Mesodermal cell (in vitro differentiated cells): ENCODE data around the gene NPR1. TPM values are rescaled to one million over a fixed set of nuclear protein-coding genes. Genes with fewer than 3 reads are reported as not detected.

Experiments used
- H3K27ac ChIP-seq: 2 replicates; pipeline ENCODE4 v1.7.0; 2013; ENCODE audit warnings: mild to moderate bottlenecking, low read depth, low read length, moderate library complexity; ENCODE audit not compliant: severe bottlenecking
- H3K36me3 ChIP-seq: 2 replicates; pipeline ENCODE4 v1.7.1; 2013; ENCODE audit warnings: mild to moderate bottlenecking, low read length, moderate library complexity; ENCODE audit not compliant: control insufficient read depth, insufficient read depth
- H3K4me1 ChIP-seq: one replicate; pipeline ENCODE4 v1.7.1; 2013; ENCODE audit warnings: mild to moderate bottlenecking, low read length; ENCODE audit not compliant: insufficient read depth, control insufficient read depth, poor library complexity, severe bottlenecking
- H3K4me3 ChIP-seq: 2 replicates; pipeline ENCODE4 v1.7.0; 2013; ENCODE audit warnings: low read length, control low read depth, mild to moderate bottlenecking; ENCODE audit not compliant: insufficient read depth, poor library complexity, severe bottlenecking; ENCODE audit errors: extremely low read depth
- H3K9me3 ChIP-seq: 2 replicates; pipeline ENCODE4 v1.7.1; 2013; ENCODE audit warnings: mild to moderate bottlenecking, low read length, moderate library complexity; ENCODE audit not compliant: control insufficient read depth
- WGBS, 2 experiments: methylation state at CpG; one replicate each; pipeline ENCODE4 v1.1.5; 2013; ENCODE audit warnings: missing lambda C conversion rate in 2 of 2; ENCODE audit not compliant: insufficient coverage in 2 of 2; 5-methylcytosine and 5-hydroxymethylcytosine counted together
- polyA plus RNA-seq, 2 experiments: library from polyadenylated mRNA; stranded (reverse); fragments of 50-300 nt; gene quantifications; one replicate each; pipeline ENCODE4 v1.2.3, GENCODE V29; 2013

Gene NPR1
- polyA plus RNA-seq (2013, experiment 1 of 2) = 7.4 TPM
- 5.7 TPM for polyA plus RNA-seq (2013, experiment 2 of 2)

DNA sequence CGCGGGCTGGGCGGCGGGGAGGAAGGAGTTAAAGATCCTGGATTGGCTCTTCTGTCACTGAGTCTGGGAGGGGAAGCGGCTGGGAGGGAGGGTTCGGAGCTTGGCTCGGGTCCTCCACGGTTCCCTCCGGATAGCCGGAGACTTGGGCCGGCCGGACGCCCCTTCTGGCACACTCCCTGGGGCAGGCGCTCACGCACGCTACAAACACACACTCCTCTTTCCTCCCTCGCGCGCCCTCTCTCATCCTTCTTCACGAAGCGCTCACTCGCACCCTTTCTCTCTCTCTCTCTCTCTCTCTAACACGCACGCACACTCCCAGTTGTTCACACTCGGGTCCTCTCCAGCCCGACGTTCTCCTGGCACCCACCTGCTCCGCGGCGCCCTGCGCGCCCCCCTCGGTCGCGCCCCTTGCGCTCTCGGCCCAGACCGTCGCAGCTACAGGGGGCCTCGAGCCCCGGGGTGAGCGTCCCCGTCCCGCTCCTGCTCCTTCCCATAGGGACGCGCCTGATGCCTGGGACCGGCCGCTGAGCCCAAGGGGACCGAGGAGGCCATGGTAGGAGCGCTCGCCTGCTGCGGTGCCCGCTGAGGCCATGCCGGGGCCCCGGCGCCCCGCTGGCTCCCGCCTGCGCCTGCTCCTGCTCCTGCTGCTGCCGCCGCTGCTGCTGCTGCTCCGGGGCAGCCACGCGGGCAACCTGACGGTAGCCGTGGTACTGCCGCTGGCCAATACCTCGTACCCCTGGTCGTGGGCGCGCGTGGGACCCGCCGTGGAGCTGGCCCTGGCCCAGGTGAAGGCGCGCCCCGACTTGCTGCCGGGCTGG, at the start of gene NPR1:
Gene NPR1, plus strand, starts transcription at position 170 of the 818 bp plus-strand sequence. Its CDS starts 421 bp downstream, at position 591.
- Histone ChIP-seq H3K27ac (no peak within 1 kb of the TSS), H3K36me3 (no peaks in the 10 kb centered on the region), H3K4me1 (no peaks in the 10 kb centered on the region), H3K9me3 (no peaks in the 10 kb centered on the region), H3K4me3 (peak within 1 kb of the TSS; percentile 46)
- 0 to 1% methylated on average over 57 to 77 of the region's 78 CpGs for WGBS, 2 experiments

DNA sequence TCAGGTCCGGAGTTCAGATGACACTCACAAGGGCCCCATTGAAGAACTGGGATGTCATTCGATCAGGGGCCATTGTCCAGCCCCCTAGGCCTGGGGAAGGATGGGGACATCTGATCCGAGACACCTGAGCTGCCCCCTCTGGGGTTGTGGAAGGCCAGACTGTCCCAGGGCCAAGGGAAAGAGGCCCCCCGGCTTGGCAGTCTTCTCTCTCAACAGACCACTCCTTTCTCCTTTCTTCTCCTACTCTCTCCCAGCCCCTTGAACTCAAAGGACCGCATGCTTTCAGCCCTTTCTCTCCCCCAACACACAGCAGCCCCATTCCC, 49.2 kb upstream of the NPR1 start:
- Histone ChIP-seq H3K4me3 (no peak overlapping the region), H3K4me1 (peaks cover 28% of the 10 kb centered on the region), H3K9me3 (no peaks in the 10 kb centered on the region), H3K27ac (no peak overlapping the region), H3K36me3 (peaks cover 19% of the 10 kb centered on the region)
- WGBS, 2 experiments = 79 to 88% methylated on average over 3 to 4 of the region's 5 CpGs

DNA sequence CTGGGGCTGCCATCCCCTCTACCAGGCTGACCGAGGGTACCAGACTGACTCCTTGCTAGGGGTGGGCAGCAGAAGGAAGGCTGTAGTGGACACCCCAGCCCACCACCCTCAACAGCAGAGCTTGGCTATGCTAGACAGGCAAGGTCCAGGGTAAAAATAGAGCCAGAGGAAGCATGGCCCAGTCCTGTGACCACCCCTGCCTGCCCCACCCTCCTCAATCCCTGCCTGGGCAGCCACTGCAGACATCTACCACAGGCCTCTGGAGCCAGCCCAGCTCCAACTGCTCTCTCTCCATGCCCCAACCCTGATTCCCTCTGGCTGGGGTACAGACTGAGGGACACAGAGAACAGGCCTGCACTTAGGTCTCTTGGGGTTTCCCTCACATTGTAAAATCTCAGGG, 48.5 kb upstream of the NPR1 start:
- WGBS, 2 experiments = no CpG with 5 or more reads among the region's 1 CpG
- H3K9me3 ChIP-seq = no peaks in the 10 kb centered on the region
- H3K36me3 ChIP-seq = peaks cover 14% of the 10 kb centered on the region
- H3K4me3 ChIP-seq = no peak overlapping the region
- H3K4me1 ChIP-seq = peaks cover 21% of the 10 kb centered on the region
- no peak overlapping the region for H3K27ac ChIP-seq

DNA sequence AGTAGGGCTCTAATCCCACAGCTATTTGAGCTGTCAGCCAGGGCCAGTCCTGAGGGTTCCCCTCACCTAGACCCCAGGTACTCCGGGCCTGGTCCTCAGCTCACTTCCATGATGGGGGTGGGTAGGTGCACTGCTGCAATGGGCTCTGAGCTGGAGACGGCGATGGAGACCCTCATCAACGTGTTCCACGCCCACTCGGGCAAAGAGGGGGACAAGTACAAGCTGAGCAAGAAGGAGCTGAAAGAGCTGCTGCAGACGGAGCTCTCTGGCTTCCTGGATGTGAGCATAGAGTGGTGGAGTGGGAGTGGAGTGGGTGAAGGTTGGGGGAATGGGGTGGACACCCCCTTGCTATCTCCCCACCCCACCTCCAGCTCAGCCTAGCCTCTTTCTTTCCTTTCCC, 48.1 kb upstream of the NPR1 start:
- Histone ChIP-seq H3K27ac (no peak overlapping the region), H3K9me3 (no peaks in the 10 kb centered on the region), H3K4me3 (no peak overlapping the region), H3K4me1 (peaks cover 17% of the 10 kb centered on the region), H3K36me3 (peaks cover 14% of the 10 kb centered on the region)
- 92 to 94% methylated on average over 6 to 7 of the region's 7 CpGs for WGBS, 2 experiments

DNA sequence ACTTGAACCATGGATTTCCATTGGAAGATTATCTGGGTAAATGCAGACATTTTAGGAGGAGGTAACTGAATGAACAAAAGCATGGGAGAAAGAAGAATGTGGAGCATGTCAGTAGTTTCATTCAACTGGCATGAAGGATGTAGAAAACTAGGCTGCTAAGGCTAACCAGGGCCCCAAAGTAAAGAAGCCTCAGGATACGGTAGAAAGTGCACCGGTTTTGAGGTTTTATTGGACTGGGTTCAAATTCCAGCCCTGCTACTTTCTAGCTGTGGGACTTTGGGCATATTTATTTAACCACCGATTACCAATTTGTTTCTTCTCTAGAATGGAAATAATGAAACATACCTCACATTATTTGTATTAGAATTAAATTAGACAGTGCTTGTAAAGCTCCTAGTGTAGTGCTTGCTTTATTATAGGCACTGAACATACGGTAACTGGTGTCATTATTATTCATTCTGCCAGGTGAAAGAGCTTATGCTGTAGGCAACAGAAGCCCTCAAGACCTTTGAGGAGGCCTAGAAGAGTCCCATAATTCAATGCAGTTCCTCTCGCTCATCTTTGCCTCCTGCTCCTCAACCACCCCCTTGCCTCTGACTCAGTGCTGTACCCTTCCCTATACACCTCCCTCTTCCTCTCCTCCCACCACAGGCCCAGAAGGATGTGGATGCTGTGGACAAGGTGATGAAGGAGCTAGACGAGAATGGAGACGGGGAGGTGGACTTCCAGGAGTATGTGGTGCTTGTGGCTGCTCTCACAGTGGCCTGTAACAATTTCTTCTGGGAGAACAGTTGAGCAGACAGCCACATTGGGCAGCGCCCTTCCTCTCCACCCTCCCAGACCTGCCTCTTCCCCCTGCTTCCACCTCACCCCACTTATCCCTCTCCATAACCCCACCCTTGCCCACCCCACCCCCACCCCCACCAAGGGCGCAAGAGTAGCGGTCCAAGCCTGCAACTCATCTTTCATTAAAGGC, 47.2 kb upstream of the NPR1 start:
- peaks cover 14% of the 10 kb centered on the region for H3K36me3 ChIP-seq
- H3K4me3 ChIP-seq = no peak overlapping the region
- no peaks in the 10 kb centered on the region for H3K9me3 ChIP-seq
- peaks cover 12% of the 10 kb centered on the region for H3K4me1 ChIP-seq
- 71 to 94% methylated on average over 2 to 4 of the region's 10 CpGs for WGBS, 2 experiments
- no peak overlapping the region for H3K27ac ChIP-seq

DNA sequence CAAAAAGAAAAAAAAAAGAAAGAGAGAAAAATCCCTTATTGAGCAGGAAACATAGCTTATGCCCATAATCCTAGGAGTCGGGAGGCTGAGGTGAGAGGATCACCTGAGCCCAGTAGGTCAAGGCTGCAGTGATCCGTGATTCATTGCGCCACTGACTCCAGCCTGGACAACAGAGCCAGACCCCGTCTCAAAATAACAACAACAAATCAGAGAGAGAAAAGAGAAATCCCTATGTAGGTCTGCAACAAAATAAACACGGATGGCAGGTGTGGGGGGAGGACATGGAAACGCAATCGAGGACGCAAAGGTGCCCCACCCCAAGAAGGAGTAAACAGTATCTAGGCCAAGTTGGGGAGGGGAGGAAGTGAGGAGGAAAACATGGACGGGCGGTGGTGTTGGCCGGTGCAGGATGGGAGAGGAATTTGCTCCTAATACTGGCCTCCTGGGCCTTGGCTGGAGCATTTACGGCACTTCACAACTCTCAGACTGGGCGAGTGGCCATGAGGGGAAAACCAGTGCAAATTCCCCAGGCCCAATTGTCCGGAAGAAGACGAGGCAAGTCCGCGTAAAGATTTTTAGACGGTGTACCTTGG, 45.2 kb upstream of the NPR1 start:
- Histone ChIP-seq H3K4me1 (peaks cover 9% of the 10 kb centered on the region), H3K4me3 (peak overlapping the region; percentile 95), H3K27ac (no peak overlapping the region), H3K36me3 (peaks cover 34% of the 10 kb centered on the region), H3K9me3 (no peaks in the 10 kb centered on the region)
- WGBS, 2 experiments = 91 to 94% methylated on average over 11 to 14 of the region's 18 CpGs

DNA sequence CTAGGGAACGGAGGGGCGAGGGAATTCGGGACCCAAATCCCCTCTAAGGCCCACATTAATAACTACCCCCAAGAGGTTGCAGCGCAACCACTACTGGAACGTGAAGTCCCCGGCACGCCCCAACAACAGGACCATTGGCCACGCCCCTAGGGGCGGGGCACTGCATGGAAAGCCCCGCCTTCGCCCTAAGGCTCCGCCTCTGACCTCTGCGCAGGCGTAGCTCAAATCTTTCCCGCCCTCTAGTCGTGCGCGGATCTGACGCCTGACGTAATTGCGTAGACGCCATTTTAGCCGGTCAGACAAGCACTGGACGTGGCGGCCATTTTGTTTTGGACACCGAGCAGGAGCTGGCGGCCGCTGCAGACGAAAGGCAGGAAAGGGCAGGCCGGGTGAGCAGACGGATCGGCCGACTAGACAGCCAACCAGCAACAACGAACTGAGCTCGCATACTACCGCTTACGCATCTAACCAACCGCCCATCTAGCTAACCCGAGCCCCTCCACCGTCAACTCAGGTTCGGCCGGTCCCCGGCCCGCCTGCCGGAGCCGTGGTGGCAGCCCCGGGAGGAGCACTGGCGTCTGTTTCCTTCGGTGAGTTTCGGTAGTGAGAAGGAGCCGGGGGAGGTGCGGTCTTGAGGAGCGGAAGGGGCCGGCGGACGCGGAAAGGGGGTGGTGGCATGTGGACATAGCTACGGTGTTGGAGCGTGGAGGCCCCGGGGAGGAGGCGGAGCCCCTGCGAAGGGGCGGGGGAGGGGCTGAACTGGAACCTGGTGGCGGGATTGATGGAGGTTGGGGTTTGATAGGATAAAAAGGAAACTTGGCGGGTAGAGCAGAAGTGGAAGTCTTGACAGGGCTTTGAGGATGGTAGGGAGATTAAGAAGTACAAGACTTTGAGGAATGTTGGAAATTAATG, 44.5 kb upstream of the NPR1 start, which contains the start of gene CHTOP:
Gene CHTOP, plus strand, starts transcription at position 313 of the 912 bp plus-strand sequence. CDS start 2,523 bp downstream, outside the sequence.
- Histone ChIP-seq H3K27ac (peak within 1 kb of the TSS; percentile 100), H3K36me3 (peaks cover 40% of the 10 kb centered on the region), H3K9me3 (no peaks in the 10 kb centered on the region), H3K4me1 (peaks cover 9% of the 10 kb centered on the region), H3K4me3 (peak within 1 kb of the TSS; percentile 95)
- 1 to 4% methylated on average over 59 to 63 of the region's 65 CpGs for WGBS, 2 experiments

DNA sequence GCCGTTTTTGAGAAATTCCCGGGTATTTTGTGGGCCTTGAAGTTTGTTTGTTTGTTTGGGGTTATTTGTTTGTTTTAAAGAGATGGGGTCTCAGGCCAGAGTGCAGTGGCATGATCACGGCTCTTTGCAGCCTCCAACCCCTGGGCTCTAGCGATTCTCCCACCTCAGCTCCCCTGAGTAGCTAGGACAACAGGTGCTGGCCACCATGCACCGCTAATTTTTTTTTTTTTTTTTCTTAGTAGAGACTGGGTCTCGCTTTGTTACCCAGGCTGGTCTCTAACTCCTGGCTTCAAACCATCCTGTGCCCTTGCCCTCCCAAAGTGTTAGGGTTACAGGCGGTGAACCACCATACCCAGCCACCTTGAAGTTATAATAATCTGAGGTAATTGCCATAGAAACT, 42.6 kb upstream of the NPR1 start:
- peaks cover 59% of the 10 kb centered on the region for H3K36me3 ChIP-seq
- H3K9me3 ChIP-seq = no peaks in the 10 kb centered on the region
- H3K4me3 ChIP-seq = no peak overlapping the region
- peak overlapping the region; percentile 29 for H3K27ac ChIP-seq
- 87 to 92% methylated on average over 3 of the region's 7 CpGs for WGBS, 2 experiments
- peaks cover 4% of the 10 kb centered on the region for H3K4me1 ChIP-seq

DNA sequence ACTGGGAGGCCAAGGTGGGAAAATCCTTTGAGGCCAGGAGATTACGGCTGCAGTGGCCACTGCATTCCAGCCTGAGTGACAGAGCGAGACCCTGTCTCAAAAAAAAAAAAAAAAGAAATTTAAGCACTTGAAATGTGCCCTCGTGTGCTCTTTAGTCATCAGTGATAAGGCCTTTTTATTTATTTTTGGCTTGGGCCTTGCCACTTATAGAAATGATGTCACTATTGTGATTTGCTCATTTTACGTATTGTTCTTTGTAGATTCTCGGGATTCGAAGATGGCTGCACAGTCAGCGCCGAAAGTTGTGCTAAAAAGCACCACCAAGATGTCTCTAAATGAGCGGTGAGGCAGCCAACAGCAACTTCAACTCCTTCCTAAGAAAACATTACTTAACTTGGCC, 42.2 kb upstream of the NPR1 start:
- no peaks in the 10 kb centered on the region for H3K9me3 ChIP-seq
- WGBS, 2 experiments = 96 to 97% methylated on average over 9 of the region's 9 CpGs
- no peak overlapping the region for H3K27ac ChIP-seq
- H3K4me1 ChIP-seq = peaks cover 4% of the 10 kb centered on the region
- H3K4me3 ChIP-seq = no peak overlapping the region
- H3K36me3 ChIP-seq = peaks cover 63% of the 10 kb centered on the region
